ENCODE measurements around the gene SMIM35.

- no peak for TF ChIP-seq POLR2A (IDR thresholded peaks at IDR 0.05)
- TF ChIP-seq, protein P1, sequence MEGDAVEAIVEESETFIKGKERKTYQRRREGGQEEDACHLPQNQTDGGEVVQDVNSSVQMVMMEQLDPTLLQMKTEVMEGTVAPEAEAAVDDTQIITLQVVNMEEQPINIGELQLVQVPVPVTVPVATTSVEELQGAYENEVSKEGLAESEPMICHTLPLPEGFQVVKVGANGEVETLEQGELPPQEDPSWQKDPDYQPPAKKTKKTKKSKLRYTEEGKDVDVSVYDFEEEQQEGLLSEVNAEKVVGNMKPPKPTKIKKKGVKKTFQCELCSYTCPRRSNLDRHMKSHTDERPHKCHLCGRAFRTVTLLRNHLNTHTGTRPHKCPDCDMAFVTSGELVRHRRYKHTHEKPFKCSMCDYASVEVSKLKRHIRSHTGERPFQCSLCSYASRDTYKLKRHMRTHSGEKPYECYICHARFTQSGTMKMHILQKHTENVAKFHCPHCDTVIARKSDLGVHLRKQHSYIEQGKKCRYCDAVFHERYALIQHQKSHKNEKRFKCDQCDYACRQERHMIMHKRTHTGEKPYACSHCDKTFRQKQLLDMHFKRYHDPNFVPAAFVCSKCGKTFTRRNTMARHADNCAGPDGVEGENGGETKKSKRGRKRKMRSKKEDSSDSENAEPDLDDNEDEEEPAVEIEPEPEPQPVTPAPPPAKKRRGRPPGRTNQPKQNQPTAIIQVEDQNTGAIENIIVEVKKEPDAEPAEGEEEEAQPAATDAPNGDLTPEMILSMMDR (IDR thresholded peaks at IDR 0.05), result no peak
Observed at GRCh38 chr11:118067006-118067405, 19.8 kb downstream of the SMIM35 start.
